ENCODE data around the gene TCF7L2. TPM values are rescaled to one million over a fixed set of nuclear protein-coding genes. Genes with fewer than 3 reads are reported as not detected.

The TCF7L2 gene
- total RNA-seq, 1 donor from 2014 or later = 49.3 TPM

- Mint-ChIP-seq H3K9me3 (ENCODE audit: unreplicated experiment) (no peaks in the 10 kb centered on the region), H3K27me3 (ENCODE audit: unreplicated experiment) (peaks cover 3% of the 10 kb centered on the region), H3K27ac (ENCODE audit: unreplicated experiment) (peak overlapping the region; percentile 74), H3K36me3 (ENCODE audit: low read depth, unreplicated experiment) (no peaks in the 10 kb centered on the region), H3K4me1 (ENCODE audit: unreplicated experiment) (peaks cover 50% of the 10 kb centered on the region), H3K4me3 (ENCODE audit: unreplicated experiment) (no peak overlapping the region)
- no peak for TF ChIP-seq CTCF (IDR thresholded peaks at IDR 0.05; ENCODE audit: unreplicated experiment)
- no peak for DNase-seq (ENCODE audit: low spot score)
These were observed 178.5 kb downstream of the TCF7L2 start for GRCh38 chr10:113128450-113129070.

GRCh38 chr10:113129117-113129516 lies 179.1 kb downstream of the TCF7L2 start:
- Mint-ChIP-seq H3K4me3 (ENCODE audit: unreplicated experiment) (no peak overlapping the region), H3K4me1 (ENCODE audit: unreplicated experiment) (peaks cover 55% of the 10 kb centered on the region), H3K9me3 (ENCODE audit: unreplicated experiment) (no peaks in the 10 kb centered on the region), H3K27ac (ENCODE audit: unreplicated experiment) (peak overlapping the region; percentile 74), H3K27me3 (ENCODE audit: unreplicated experiment) (peaks cover 3% of the 10 kb centered on the region), H3K36me3 (ENCODE audit: low read depth, unreplicated experiment) (no peaks in the 10 kb centered on the region)
- peak; percentile 10 for DNase-seq (ENCODE audit: low spot score)
- no peak for TF ChIP-seq CTCF (IDR thresholded peaks at IDR 0.05; ENCODE audit: unreplicated experiment)

- Mint-ChIP-seq H3K36me3 (ENCODE audit: low read depth, unreplicated experiment) (no peaks in the 10 kb centered on the region), H3K4me3 (ENCODE audit: unreplicated experiment) (no peak overlapping the region), H3K9me3 (ENCODE audit: unreplicated experiment) (no peaks in the 10 kb centered on the region), H3K27ac (ENCODE audit: unreplicated experiment) (no peak overlapping the region), H3K27me3 (ENCODE audit: unreplicated experiment) (peaks cover 3% of the 10 kb centered on the region), H3K4me1 (ENCODE audit: unreplicated experiment) (peaks cover 55% of the 10 kb centered on the region)
- TF ChIP-seq CTCF (IDR thresholded peaks at IDR 0.05; ENCODE audit: unreplicated experiment) = no peak
- no peak for DNase-seq (ENCODE audit: low spot score)
These were observed 180.1 kb downstream of the TCF7L2 start for GRCh38 chr10:113130014-113130641.

- no peak for DNase-seq (ENCODE audit: low spot score)
- H3K4me1 Mint-ChIP-seq (ENCODE audit: unreplicated experiment) = peaks cover 58% of the 10 kb centered on the region
- TF ChIP-seq CTCF (IDR thresholded peaks at IDR 0.05; ENCODE audit: unreplicated experiment) = no peak
- H3K4me3 Mint-ChIP-seq (ENCODE audit: unreplicated experiment) = no peak overlapping the region
- H3K36me3 Mint-ChIP-seq (ENCODE audit: low read depth, unreplicated experiment) = peaks cover 3% of the 10 kb centered on the region
- H3K27me3 Mint-ChIP-seq (ENCODE audit: unreplicated experiment) = peaks cover 3% of the 10 kb centered on the region
- H3K27ac Mint-ChIP-seq (ENCODE audit: unreplicated experiment) = peak overlapping the region; percentile 85
- H3K9me3 Mint-ChIP-seq (ENCODE audit: unreplicated experiment) = no peaks in the 10 kb centered on the region
These were observed 181.7 kb downstream of the TCF7L2 start for GRCh38 chr10:113131613-113132261.
